Glomerular visceral epithelial cell (primary cell): ENCODE data around the gene RHAG.
"Not testable (repeated sequence)": the region's sequence is repeated elsewhere in the genome, so short reads cannot be mapped to it uniquely, and the experiment has no call there.

Experiments used
- DNase-seq: peaks from one replicate; pipeline ENCODE4 v3.0.0-alpha.2; 2016; ENCODE audit errors: extremely low spot score

Gene RHAG

DNA sequence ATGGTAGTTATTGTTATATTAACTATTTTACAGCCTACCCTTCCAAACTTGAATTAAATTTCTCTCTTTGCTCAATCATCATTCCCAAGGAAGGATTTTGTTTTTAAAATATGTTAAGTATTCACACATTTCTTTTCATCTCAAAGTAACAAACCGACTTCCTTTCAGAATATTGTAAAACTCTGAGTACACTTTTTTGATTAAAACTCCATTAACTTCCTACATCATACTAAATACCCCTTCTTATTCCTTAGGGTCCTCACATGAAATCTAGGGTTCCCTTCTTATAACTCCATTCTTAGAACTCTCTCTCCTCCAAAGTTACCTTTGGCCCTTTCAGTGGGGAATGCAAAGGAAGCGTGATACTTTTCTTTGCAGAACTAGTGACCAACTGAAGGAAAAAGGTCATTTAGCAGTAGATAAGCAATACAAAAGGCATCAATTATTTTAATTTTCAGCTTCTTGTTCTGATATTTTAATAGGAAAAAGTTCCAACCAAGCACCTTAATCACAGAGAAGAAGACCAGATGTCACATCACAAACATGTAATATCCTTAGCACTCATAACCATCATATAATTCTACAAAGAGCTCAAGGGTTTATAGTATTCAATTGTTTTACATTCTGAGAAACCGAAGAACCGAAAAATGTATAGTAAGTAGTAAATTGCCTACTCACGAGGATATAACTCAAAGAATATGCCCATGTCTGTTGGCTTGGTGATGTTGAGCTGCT is 494 bp downstream of the RHAG start:
- DNase-seq: no peak

DNA sequence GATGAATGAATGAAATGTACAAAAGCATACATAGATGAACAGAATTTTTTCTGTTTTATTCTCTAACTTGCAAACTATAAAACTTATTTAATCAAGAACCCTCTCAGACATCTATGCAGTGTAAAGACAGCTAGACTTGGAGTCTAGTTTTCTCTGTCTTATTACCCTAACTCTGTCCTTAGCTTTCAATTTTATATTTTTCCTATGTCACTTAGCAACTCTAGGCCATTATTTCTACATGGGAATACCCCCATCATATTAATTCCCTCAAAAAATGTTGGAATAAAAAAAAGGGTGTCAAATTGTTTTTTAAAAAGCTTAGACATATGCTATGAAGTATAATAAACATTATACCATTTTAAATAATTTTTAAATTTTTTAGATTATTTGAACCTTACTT is 1.2 kb downstream of the RHAG start:
- DNase-seq: no peak

DNA sequence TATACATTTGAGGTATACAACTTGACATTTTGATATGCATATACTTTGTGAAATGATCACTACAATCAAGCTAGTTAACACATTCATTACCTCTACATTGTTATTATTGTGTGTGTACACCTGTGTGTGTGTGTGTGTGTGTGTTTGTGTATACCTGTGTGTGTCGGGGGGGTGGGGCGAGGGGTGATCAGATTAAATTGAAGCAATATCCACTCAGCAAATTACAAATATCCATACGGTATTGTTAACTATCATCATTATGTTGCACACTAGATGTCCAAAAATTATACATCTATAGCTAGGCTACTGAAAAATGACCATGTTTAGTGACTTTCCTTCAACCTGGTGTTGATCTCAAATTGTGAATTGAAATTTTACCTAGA is 1.8 kb downstream of the RHAG start:
- no peak for DNase-seq

DNA sequence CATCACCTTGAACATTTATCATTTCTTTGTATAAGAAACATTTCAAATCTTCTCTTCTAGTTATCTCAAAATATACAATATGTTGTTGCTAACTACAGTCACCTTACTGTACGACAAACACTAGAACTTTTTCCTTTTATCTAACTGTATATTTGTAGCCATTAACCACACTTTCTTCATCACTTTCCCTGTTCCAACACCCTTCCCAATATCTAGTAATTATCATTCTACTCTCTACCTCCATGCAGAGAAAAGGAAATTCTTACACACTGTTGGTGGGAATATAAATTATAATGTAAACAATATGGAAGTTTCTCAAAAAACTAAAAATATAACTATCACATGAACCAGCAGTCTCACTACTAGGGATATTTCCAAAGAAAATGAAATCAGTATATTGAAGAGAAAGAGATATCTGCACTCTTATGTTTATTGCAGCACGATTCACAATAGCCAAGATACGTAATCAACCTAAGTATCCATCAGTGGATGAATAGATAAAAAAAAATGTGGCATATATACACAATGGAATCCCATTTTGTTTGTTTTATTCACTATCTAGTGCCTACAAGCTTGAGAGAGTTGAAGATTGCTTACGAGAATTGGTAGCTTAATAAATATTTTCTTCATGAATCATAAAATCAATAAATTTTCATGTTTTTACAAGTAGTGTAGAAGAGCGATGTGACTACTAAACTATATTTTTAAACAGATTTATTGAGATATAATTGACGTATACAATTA is 2.4 kb downstream of the RHAG start:
- no peak for DNase-seq

DNA sequence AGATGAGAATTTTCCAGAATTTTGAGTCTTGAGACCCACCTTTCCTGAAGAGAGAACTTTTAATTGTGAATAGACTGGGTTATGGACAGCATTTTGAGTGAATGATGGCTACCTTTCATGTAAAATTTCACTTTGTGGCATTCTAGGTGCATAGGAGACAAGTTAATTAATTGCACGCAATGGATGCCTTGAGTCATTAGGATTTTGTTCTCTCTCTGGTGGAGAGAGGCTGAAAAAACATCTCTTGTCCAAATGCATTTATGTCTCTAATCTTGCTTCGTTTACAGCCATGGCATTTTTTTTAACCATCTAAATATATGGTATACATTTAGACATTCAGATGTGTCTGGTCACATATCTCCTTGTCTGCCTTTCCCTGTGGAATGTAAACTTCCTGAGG is 3.1 kb downstream of the RHAG start:
- no peak for DNase-seq

DNA sequence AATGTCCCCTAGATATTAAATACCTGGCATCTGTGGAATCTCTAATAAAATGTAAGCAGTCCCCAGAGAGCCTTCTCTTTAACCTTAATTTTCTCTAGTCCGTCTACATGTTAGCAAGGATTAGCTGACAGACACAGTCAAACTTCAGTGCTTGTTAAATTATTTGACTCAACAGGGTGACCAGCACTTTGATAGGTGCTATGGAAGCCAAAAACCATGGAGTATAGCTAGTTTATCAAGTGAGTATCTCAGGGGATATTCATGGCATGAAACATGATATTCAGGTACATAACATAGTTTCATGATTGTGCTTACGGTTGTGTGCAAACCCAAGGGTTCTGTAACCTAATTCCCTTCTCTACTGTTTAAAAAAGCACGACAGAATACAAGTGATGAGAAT is 3.9 kb downstream of the RHAG start:
- DNase-seq: no peak

DNA sequence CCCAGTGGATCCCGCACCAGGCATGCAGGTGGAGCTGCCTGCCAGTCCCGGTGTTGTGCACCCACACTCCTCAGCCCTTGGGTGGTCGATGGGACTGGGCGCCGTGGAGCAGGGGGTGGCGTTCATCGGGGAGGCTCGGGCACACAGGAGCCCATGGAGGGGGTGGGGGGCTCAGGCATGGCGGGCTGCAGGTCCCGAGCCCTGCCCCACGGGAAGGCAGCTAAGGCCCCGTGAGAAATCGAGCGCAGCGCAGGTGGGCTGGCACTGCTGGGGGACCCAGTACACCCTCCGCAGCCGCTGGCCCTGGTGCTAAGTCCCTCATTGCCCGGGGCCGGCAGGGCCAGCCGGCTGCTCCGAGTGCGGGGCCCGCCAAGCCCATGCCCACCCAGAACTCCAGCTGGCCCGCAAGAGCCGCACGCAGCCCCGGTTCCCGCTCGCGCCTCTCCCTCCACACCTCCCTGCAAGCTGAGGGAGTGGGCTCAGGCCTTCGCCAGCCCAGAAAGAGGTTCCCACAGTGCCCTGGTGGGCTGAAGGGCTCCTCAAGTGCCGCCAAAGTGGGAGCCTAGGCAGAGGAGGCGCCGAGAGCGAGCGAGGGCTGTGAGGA is 7.1 kb downstream of the RHAG start:
- not testable (repeated sequence) for DNase-seq

DNA sequence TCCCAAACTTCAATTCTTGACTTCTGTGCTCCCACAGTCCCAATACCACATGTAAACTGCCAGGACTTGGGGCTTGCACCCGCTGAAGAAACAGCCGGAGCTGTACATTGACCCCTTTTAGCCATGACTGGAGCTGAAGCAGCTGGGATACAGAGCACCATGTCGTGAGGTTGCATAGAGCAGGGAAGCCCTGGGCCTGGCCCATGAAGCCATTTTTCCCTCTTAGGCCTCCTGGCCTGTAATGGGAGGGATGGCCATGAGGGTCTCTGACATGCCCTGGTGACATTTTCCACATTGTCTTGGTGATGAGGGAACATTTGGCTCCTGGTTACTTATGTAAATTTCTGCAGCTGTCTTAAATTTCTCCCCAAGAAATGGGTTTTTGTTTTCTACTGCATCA is 9.8 kb downstream of the RHAG start:
- no peak for DNase-seq

DNA sequence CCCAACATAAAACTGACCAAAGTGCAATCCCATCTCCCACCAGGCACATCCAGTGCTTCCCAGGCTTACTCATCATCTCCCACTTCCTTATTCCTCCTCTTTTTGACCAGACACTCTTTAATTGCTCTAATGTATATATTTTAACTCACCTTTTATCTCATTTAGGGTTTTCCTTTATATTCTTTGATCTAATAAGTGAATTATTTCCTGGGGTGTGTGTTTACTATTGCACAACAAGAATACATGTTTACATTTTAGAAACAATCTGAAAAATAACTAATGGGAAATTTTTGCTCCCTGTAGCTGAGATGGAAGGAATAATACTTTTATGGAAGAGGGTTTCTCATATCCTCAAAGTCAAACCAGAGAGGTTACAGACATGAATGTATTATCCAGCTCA is 18.4 kb downstream of the RHAG start:
- no peak for DNase-seq

DNA sequence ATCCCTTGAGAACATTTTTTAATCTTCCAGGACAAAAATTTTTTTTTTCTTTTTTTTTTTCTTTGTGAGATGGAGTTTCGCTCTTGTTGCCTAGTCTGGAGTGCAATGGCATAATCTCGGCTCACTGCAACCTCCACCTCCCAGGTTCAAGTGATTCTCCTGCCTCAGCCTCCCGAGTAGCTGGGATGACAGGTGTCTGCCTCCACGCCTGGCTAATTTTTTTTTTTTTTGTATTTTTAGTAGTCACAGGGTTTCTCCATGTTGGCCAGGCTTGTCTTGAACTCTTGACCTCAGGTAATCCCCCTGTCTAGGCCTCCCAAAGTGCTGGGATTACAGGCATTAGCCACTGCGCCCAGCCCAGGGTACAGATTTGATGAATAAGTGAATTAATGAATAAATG is 22.5 kb downstream of the RHAG start:
- not testable (repeated sequence) for DNase-seq

DNA sequence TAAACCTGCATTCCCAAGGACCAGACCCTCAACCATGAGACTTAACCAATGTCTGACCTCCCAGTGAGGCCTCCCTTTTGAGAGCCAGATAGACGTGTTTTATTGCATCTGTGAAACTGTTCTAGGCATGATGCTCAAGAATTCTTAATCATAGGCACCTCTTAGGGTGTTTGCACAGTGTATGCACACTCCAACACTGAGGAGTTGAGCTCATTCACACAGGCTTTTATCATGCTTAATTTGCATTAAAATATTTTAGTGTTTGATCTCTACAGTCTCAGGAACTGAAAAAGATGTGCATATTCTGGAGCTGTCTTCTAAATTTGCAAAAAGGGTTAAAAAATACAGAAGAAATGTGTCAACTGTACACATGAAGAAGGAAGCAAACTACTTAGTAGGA is 27.4 kb downstream of the RHAG start:
- DNase-seq: no peak

DNA sequence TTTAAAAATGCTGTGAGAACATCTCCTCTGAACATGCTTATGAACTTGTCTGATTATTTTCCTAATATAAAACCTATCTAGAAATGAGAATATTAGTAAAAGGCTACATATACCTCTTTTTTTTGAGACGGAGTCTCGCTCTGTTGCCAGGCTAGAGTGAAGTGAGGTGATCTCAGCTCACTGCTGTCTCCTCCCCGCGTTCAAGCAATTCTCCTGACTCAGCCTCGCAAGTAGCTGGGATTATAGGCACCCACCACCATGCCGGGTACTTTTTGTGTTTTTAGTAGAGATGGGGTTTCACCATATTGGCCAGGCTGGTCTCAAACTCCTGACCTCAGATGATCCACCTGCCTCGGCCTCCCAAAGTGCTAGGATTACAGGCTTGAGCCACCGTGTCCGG is 28.4 kb downstream of the RHAG start:
- DNase-seq: not testable (repeated sequence)

DNA sequence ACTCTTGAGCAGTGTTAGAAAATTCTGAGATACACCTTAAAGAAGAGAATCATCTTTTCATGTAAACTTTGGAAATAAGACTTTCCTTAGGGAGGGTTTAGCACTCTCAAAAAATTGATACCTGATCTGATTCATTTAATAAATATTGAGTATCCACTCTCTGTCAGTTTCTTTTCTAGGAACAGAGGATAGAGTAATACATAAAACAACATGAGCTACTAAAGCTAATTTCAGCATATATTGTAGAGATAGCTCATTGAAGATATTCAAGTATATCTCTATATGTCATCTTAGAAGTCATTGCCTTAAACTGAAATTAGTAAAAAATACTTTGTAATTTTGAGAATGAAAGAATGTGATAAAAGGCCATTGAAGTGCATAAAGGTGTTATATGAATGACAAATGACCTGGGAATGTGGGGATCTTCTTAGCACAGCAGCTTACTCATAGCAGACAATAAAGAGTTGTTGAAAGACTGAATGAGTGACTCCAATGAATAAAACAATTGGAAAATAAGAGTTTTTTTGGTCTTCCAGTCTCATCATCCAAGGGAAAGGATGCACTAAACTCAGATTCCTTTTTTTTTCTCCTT is 29.2 kb downstream of the RHAG start:
- DNase-seq: no peak

DNA sequence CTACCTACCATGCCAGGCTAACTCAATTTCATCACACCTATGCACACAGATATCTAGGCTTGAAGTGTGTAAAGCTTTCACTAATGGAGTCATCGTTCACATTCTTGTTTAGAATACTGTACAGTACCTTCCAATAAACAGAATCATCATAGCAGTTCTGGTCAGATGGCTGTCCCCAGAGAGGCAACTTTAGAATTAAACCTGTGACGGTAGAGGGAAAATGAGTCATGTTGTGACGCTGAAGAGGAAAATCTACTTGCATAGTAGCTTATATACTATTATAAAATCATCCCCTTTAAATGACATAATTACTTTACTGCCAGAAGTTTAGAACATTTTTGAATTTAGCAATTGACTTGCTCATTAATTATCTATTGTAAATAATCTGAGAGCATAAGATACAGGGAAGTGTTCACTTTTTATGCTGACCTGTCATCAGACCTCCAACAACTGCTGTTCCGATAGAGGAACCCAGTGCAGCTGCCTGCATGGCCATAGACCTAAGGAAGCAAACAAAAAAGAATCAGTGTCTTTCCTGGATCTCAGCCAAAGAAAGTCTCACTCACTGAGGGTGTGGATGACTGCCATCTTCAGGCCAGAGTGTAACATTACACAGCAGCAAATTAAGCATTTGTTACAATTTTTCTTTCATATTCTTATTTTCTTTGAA is 29.8 kb downstream of the RHAG start:
- peak; percentile 76 for DNase-seq

DNA sequence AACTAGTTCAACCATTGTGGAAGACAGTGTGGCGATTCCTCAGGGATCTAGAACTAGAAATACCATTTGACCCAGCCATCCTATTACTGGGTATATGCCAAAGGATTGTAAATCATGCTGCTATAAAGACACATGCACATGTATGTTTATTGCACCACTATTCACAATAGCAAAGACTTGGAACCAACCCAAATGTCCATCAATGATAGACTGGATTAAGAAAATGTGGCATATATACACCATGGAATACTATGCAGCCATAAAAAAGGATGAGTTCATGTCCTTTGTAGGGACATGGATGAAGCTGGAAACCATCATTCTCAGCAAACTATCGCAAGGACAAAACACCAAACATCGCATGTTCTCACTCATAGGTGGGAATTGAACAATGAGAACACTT is 32.6 kb downstream of the RHAG start:
- not testable (repeated sequence) for DNase-seq

DNA sequence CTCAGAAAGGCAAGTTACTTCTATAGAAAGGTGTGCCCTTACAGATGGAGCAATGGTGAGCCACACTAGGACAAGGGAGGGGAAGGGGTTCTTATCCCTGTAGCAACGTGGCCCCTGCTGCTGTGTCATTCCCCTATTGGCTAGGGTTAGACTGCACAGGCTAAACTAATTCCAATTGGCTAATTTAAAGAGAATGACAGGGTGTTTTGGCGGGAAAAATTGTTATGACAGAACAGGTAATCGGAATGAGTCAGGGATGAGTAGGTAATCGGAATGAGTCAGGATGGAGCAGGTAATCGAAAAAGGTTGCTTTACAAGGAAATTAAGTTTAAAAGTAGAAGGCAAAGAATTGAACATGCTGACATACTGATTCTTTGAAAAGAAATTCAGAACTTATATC is 49.4 kb downstream of the RHAG start:
- not testable (repeated sequence) for DNase-seq

DNA sequence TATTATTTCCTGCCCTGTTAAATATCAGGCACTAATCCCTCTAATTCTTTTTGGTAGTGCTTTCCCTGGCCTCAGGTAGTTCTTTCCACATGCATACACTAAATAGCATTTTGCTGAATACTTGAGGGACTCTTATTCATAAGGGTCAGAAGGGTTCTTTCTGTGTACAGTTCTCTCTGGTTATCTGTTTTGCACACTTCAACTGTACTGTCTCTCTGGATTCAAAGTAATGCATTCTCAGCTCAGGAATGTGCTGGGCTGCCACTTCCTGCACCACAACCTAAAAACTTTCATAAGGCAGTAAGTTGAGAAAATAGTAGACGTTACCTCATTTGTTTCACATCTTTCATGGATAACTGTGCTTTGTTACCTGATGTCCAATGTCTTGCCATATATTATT is 54.1 kb downstream of the RHAG start:
- peak; percentile 24 for DNase-seq

DNA sequence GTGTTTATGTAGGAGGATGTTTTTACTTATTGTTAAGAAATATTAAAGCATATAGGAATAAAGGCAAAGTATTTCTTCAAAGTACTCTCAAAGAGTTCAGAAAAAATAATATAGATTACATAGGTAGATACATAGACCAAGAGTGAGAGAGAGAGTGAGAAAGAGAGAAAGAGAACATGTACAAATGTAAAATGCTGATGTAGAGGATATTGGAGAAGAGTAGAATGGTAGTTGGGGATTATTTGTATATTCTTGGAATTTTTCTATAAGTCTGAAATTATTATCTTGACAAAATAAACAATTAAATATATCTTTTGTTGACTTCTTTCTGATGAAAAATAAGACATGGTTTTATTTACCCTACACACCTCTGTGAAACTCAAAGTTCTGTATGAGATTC is 57.0 kb downstream of the RHAG start:
- DNase-seq: no peak

DNA sequence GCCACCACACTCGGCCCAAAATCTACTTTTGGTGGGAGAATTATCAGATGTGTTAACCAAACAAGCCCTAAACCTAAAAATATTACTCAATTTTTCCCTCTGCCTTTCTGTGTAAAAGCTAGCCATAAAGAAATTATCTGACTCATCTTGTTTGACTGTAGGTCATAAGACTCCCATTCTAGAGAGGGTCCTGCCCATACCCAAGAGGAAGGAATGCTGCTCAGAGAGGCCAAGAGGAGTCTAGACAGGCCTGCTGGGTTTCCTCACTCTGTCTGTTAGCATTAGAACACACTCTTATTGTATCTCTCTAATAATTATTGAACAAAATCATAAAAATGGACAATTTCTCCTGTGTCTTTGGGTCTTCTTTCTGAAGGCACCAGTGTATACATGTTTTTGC is 60.0 kb downstream of the RHAG start:
- DNase-seq: no peak

DNA sequence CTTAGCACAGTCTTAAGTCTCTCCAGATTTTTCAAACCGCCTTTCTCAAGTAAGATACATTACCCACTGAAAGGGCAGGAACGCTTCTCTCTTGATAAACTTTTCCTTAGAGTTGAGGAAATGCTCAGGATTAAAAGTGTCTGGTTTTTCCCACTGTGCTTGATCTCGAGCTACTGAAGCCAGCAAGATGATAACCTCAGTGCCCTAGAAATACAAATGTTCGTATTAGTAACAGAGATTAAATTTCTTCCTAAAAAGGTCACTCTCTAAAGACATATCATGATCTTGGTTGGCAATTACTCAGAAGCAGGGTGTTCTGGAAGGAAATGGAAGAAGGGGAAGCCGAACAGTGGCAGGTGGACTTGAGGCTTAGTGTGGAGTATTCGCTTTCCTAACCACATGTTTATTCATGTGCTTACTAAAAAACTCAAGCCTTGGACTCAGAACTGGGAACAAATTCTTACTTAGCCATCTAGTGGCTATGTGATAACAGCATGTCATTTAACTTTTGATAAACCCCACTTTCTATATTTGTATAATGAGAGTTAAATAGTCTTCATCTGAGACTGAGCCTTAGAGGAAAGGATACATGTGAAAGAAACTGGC is 66.1 kb downstream of the RHAG start:
- no peak for DNase-seq

DNA sequence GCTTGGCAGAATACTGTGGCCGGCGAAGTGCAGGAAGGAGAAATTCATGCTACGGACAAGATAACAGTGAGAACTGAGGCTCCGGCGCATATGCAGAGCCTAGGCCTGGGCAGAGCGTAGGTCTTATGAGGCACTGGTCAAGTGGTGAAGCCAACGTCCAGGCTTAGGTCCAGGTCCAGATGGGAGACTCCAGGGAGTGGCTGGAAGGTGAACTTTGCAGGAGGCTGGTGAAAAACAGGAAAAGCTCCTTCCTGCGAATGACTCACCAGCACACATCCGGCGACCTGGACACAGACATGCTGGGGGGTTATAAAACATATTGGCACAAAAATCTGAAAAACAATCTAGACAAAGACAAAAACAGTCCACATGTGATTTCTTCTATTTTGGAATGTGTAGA is 70.8 kb downstream of the RHAG start:
- no peak for DNase-seq

DNA sequence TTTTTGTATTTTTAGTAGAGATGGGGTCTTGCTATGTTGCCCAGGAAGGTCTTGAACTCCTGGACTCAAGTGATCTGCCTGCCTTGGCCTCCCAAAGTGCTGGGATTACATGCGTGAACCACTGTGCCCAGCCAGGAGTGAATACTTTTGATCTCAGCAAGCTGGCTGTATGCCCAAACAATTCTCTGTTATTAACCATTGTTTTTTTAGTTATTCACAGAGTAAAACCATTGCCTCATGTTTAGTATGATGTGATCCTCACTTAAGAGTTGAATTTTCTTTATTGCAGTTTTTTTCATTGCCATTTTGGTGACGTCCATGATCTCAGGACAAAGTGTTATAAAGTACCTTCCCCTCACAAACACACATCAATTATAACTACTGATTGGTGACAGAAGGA is 71.4 kb downstream of the RHAG start:
- DNase-seq: no peak
